Fibroblast of gingiva (primary cell): ENCODE measurements around the gene ADAM19.
"Not testable (repeated sequence)": the region's sequence is repeated elsewhere in the genome, so short reads cannot be mapped to it uniquely, and the experiment has no call there.

Experiments
- DNase-seq: peaks from one replicate; pipeline ENCODE4 v3.0.0-alpha.2; 2011; ENCODE audit warnings: low read depth

Gene ADAM19

GRCh38 chr5:157485340-157485739 is 90.2 kb downstream of the ADAM19 start:
- DNase-seq, result no peak

- peak; percentile 86 for DNase-seq
These were observed 90.8 kb downstream of the ADAM19 start for GRCh38 chr5:157484768-157485167.

GRCh38 chr5:157482702-157483101 is 92.9 kb downstream of the ADAM19 start:
- DNase-seq, result not testable (repeated sequence)

- DNase-seq, result no peak
These were observed 93.9 kb downstream of the ADAM19 start for GRCh38 chr5:157481666-157482065.

- DNase-seq, result no peak
These were observed 94.3 kb downstream of the ADAM19 start for GRCh38 chr5:157481265-157481664.

- no peak for DNase-seq
These were observed 95.7 kb downstream of the ADAM19 start for GRCh38 chr5:157479612-157480510.

- no peak for DNase-seq
These were observed 96.4 kb downstream of the ADAM19 start for GRCh38 chr5:157479166-157479565.

GRCh38 chr5:157478726-157479125 is 96.8 kb downstream of the ADAM19 start:
- no peak for DNase-seq

- no peak for DNase-seq
These were observed 97.6 kb downstream of the ADAM19 start for GRCh38 chr5:157477814-157478494.

- DNase-seq, result peak; percentile 58
These were observed 98.7 kb downstream of the ADAM19 start for GRCh38 chr5:157476702-157477408.

GRCh38 chr5:157475432-157475831 is 100.1 kb downstream of the ADAM19 start:
- no peak for DNase-seq

GRCh38 chr5:157473383-157474320 is 101.9 kb downstream of the ADAM19 start:
- DNase-seq, result no peak

- DNase-seq, result peak; percentile 11
These were observed 103.9 kb downstream of the ADAM19 start for GRCh38 chr5:157471709-157472108.

GRCh38 chr5:157470631-157471030 is 104.9 kb downstream of the ADAM19 start:
- DNase-seq, result no peak

- no peak for DNase-seq
These were observed 105.9 kb downstream of the ADAM19 start for GRCh38 chr5:157469687-157470086.

- DNase-seq, result no peak
These were observed 106.5 kb downstream of the ADAM19 start for GRCh38 chr5:157469073-157469472.

- no peak for DNase-seq
These were observed 107.1 kb downstream of the ADAM19 start for GRCh38 chr5:157468293-157468965.

- peak; percentile 68 for DNase-seq
These were observed 110.9 kb downstream of the ADAM19 start for GRCh38 chr5:157464519-157465171.

- DNase-seq, result peak; percentile 38
These were observed 111.7 kb downstream of the ADAM19 start for GRCh38 chr5:157463621-157464518.
